GM12878 (cell line): ENCODE data around the gene NNAT. TPM values are rescaled to one million over a fixed set of nuclear protein-coding genes. Genes with fewer than 3 reads are reported as not detected.

Experiments
- ATAC-seq: fragments of 200-7000 bp; cut with Tn5 transposase; 3 replicates; pipeline ENCODE4 v1.9.1; 2020; ENCODE audit warnings: mild to moderate bottlenecking, moderate library complexity
- BruUV-seq: library from RNA; stranded (reverse); fragments of 400-500 nt; replicated peaks from 2 replicates; lab custom pipeline; 2021; lab: Mats Ljungman, UMichigan
- CTCF ChIA-PET: fragments of 300-600 bp; sonication (Branson Sonifier 250); formaldehyde crosslinking; extraction: SDS; loops from one replicate; lab custom pipeline; 2021; ENCODE audit warnings: inconsistent platforms; lab: Yijun Ruan, JAX
- POLR2A ChIA-PET: fragments of 350-600 bp; formaldehyde crosslinking; extraction: SDS; loops from one replicate; lab custom pipeline; 2021; ENCODE audit warnings: inconsistent platforms; lab: Charles Lee
- RAD21 ChIA-PET: fragments of 300-600 bp; sonication (Branson Sonifier 250); formaldehyde crosslinking; loops from one replicate; lab custom pipeline; 2023; ENCODE audit warnings: antibody characterized with exemption; ENCODE audit not compliant: unreplicated experiment; lab: Charles Lee
- SMC1A ChIA-PET: fragments of 300-600 bp; sonication (Branson Sonifier 250); formaldehyde crosslinking; loops from one replicate; lab custom pipeline; 2023; ENCODE audit not compliant: unreplicated experiment, uncharacterized antibody; lab: Charles Lee
- DNase-seq: peaks from one replicate; pipeline ENCODE4 v3.0.0-alpha.2; 2011; ENCODE audit warnings: low read depth, low spot score
- FAIRE-seq: peaks from 3 replicates; lab custom pipeline; 2011; peaks lifted over from hg19 to GRCh38; lab: Jason Lieb, UNC
- H2AFZ ChIP-seq: 2 replicates; pipeline ENCODE4 v1.6.0; 2011; ENCODE audit warnings: low read depth, low read length, control low read depth; ENCODE audit not compliant: control insufficient read depth
- H3K27ac ChIP-seq: 2 replicates; pipeline ENCODE4 v1.5.1; 2011; ENCODE audit warnings: control low read depth; ENCODE audit not compliant: control insufficient read depth, insufficient read depth
- H3K27me3 ChIP-seq, 2 experiments: replicated peaks in 1 of 2; 2 replicates each; pipeline versions ENCODE4 v1.6.0 to v1.6.1; 2011; ENCODE audit warnings: low read length in 1 of 2; ENCODE audit not compliant: control insufficient read depth in 2 of 2, insufficient read depth in 2 of 2
- H3K36me3 ChIP-seq, 2 experiments: 2 replicates each; pipeline ENCODE4 v1.5.1; 2011; ENCODE audit warnings: low read length in 1 of 2; ENCODE audit not compliant: control insufficient read depth in 2 of 2, insufficient read depth in 2 of 2
- H3K4me1 ChIP-seq: 2 replicates; pipeline ENCODE4 v1.6.1; 2011; ENCODE audit warnings: mild to moderate bottlenecking, low read length, moderate library complexity, mixed read lengths; ENCODE audit not compliant: control insufficient read depth, insufficient read depth
- H3K4me2 ChIP-seq: 2 replicates; pipeline ENCODE4 v1.6.0; 2011; ENCODE audit warnings: control low read depth; ENCODE audit not compliant: control insufficient read depth, insufficient read depth
- H3K4me3 ChIP-seq: fragments of 200-600 bp; sonication (generic); 2 replicates; pipeline ENCODE4 v1.5.1; 2016
- H3K79me2 ChIP-seq: 2 replicates; pipeline ENCODE4 v1.6.0; 2011; ENCODE audit warnings: low read length; ENCODE audit not compliant: control insufficient read depth, insufficient read depth
- H3K9ac ChIP-seq: 2 replicates; pipeline ENCODE4 v1.8.0; 2011; ENCODE audit warnings: low read length, control low read depth, mixed read lengths; ENCODE audit not compliant: control insufficient read depth, insufficient read depth
- H3K9me3 ChIP-seq: replicated peaks from 3 replicates; pipeline ENCODE4 v1.5.1; 2011; ENCODE audit warnings: mild to moderate bottlenecking, low read length; ENCODE audit not compliant: control insufficient read depth, insufficient read depth
- H4K20me1 ChIP-seq: 2 replicates; pipeline ENCODE4 v1.6.0; 2011; ENCODE audit not compliant: control insufficient read depth, insufficient read depth
- GATAD2B ChIP-seq: fragments of 450-650 bp; conservative IDR thresholded peaks from 2 replicates; pipeline ENCODE4 v1.6.1; 2017; ENCODE audit warnings: low read depth, mild to moderate bottlenecking, moderate library complexity
- KDM1A ChIP-seq: fragments of 200-600 bp; sonication (generic); IDR thresholded peaks from 2 replicates; pipeline ENCODE4 v1.6.1; 2016; ENCODE audit warnings: borderline replicate concordance
- RCOR1 ChIP-seq: conservative IDR thresholded peaks from 2 replicates; pipeline ENCODE4 v1.6.1; 2012; ENCODE audit warnings: low read depth, low read length, improper control_type of control experiment
- SREBF2 ChIP-seq: IDR thresholded peaks from 2 replicates; pipeline ENCODE4 v1.6.1; 2012; ENCODE audit warnings: mild to moderate bottlenecking, low read length
- ZNF217 ChIP-seq: fragments of 450-650 bp; IDR thresholded peaks from 2 replicates; pipeline ENCODE4 v1.6.1; 2017; ENCODE audit warnings: antibody characterized with exemption, mild to moderate bottlenecking
- ZNF274 ChIP-seq: IDR thresholded peaks from one replicate; pipeline ENCODE4 v1.8.0; 2011; ENCODE audit not compliant: insufficient read length, insufficient read depth
- ZNF622 ChIP-seq: fragments of 450-650 bp; IDR thresholded peaks from 2 replicates; pipeline ENCODE4 v1.6.1; 2017; ENCODE audit warnings: mild to moderate bottlenecking, inconsistent platforms
- ZZZ3 ChIP-seq: IDR thresholded peaks from 2 replicates; pipeline ENCODE4 v1.6.1; 2011; ENCODE audit warnings: low read depth; ENCODE audit not compliant: control insufficient read depth, insufficient read length
- WGBS: methylation state at CpG from one replicate; pipeline ENCODE4 v1.1.6; 2016; ENCODE audit warnings: low lambda C conversion rate; ENCODE audit not compliant: insufficient replicate concordance, insufficient coverage; ENCODE audit errors: missing lambda C conversion rate; 5-methylcytosine and 5-hydroxymethylcytosine counted together
- in situ Hi-C: fragments of 300-500 bp; cut with MboI; formaldehyde crosslinking; loops from 9 replicates; pipeline ENCODE4 v1.14.3; 2018; ENCODE audit warnings: mixed read lengths
- intact Hi-C: fragments of 100-400 bp; cut with micrococcal nuclease; formaldehyde crosslinking; loops from one replicate; pipeline ENCODE4 v1.14.2; 2022; ENCODE audit not compliant: unreplicated experiment
- polyA plus RNA-seq, 11 experiments: library from polyadenylated mRNA; depleted of rRNA in 4 of 11; unstranded in 6 of 11; stranded (reverse) in 5 of 11; fragments of >200 nt; fragmentation: Nextera tagmentation in 4 of 11; fragmentation: Illumina TruSeq in 1 of 11; extraction: Ambion mirVana in 4 of 11; extraction: Trizol in 1 of 11; gene quantifications; 1 replicate in 1 of 11; 2 replicates in 10 of 11; pipeline versions ENCODE4 v1.2.1 to v1.2.3, GENCODE V29; 2011 to 2016; ENCODE audit warnings: inconsistent platforms in 2 of 11, missing spikeins in 2 of 11, low read depth in 1 of 11
- total RNA-seq, 4 experiments: library from RNA; depleted of rRNA in 3 of 4; stranded (reverse); fragments of >200 nt in 3 of 4; fragmentation: Illumina TruSeq in 1 of 4; extraction: Trizol in 1 of 4; gene quantifications; 2 replicates each; pipeline versions ENCODE4 v1.2.1 to v1.2.3, GENCODE V29; 2013 to 2021

NNAT gene
- total and polyA plus RNA-seq, 10 of the 15 experiments (the other 5 are each of a cell fraction or from before 2014, with no cell fraction given) = 0.22 to 0.99 (median 0.42) TPM; not detected in 7

DNA sequence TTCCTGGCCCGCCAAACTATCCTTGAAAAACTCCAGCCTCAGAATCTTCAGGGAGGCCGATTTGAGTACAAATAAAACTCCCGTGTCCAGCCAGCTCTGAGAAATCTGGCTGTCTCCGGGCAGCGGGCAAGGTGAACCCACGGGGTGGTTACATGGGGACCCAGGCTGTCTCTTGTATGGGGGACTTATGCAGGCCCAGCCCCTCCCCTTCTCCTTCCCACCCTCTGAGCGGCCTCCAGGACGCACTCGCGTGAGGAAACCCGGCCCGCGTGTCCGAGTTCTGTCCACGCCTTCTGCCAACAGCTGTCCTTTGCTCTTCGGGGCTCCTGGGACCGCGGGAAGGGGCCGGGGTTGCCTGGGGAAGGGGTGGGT lies 43.0 kb downstream of the NNAT start:
- POLR2A ChIA-PET = no interaction called here
- intact Hi-C loops (loop anchor here (2.0 to 10.0 kb wide), 6 partner anchors 191 to 658 kb away; partner anchors contain the start of gene TGM2), in situ Hi-C loops (loop anchor here (10.0 kb wide), 1 partner anchor 661 kb away; no protein-coding TSS in a partner anchor)
- SMC1A ChIA-PET = interaction anchor here (0.6 to 2.6 kb wide), 5 partner anchors 22 to 657 kb away, joined by 3 to 7 read pairs (median 4); no protein-coding TSS in a partner anchor
- Histone ChIP-seq H3K27ac (no peak overlapping the region), H3K4me3 (no peak overlapping the region), H2AFZ (no peak overlapping the region), H3K4me2 (peak overlapping the region; percentile 42; the same call in 1 of the 2 replicates), H3K27me3 (peaks cover 2 to 12% of the 10 kb centered on the region in 2 experiments), H3K9me3 (no peaks in the 10 kb centered on the region), H3K36me3 (no peaks in the 10 kb centered on the region), H3K4me1 (no peaks in the 10 kb centered on the region), H4K20me1 (no peaks in the 10 kb centered on the region), H3K9ac (no peak overlapping the region), H3K79me2 (no peaks in the 10 kb centered on the region)
- BruUV-seq = no TSS peak
- FAIRE-seq = no peak
- no peak for ATAC-seq
- DNase-seq = no peak
- 29% methylated on average over 19 of the region's 19 CpGs for WGBS
- no peak for TF ChIP-seq RCOR1
- no peak for TF ChIP-seq ZNF622
- no peak for TF ChIP-seq ZNF217
- no peak for TF ChIP-seq GATAD2B
- no peak for TF ChIP-seq ZNF274
- no peak for TF ChIP-seq SREBF2
- no peak for TF ChIP-seq ZZZ3
- no peak for TF ChIP-seq KDM1A
- CTCF ChIA-PET = interaction anchor here (0.6 to 4.3 kb wide), 15 partner anchors 8 to 657 kb away, joined by 3 to 26 read pairs (median 4); no protein-coding TSS in a partner anchor
- RAD21 ChIA-PET = interaction anchor here (0.6 to 1.3 kb wide), 4 partner anchors 16 to 657 kb away, joined by 3 to 8 read pairs (median 4); no protein-coding TSS in a partner anchor
